Esophagus (tissue), 2 donors: Measurements from ENCODE around the gene GNG13. TPM values are rescaled to one million over a fixed set of nuclear protein-coding genes. Genes with fewer than 3 reads are reported as not detected.

Source experiments
- H3K27ac ChIP-seq, 2 donors: one replicate each; pipeline ENCODE4 v1.5.1; 2013; ENCODE audit warnings: low read depth in 2 of 2, mild to moderate bottlenecking in 2 of 2, inconsistent platforms in 1 of 2, low read length in 1 of 2, moderate library complexity in 1 of 2
- H3K27me3 ChIP-seq, 2 donors: one replicate each; pipeline ENCODE4 v1.6.1; 2013; ENCODE audit warnings: low read length in 2 of 2, control low read depth in 1 of 2, mild to moderate bottlenecking in 1 of 2; ENCODE audit not compliant: insufficient read depth in 2 of 2, control insufficient read depth in 1 of 2
- H3K36me3 ChIP-seq, 2 donors: one replicate each; pipeline ENCODE4 v1.6.1; 2013; ENCODE audit warnings: low read length in 1 of 2; ENCODE audit not compliant: control insufficient read depth in 2 of 2, insufficient read depth in 2 of 2
- H3K4me1 ChIP-seq, 2 donors: one replicate each; pipeline ENCODE4 v1.6.1; 2013; ENCODE audit warnings: low read length in 1 of 2; ENCODE audit not compliant: control insufficient read depth in 2 of 2, insufficient read depth in 2 of 2
- H3K4me3 ChIP-seq, 2 donors: one replicate each; pipeline ENCODE4 v1.5.1; 2013; ENCODE audit warnings: low read length in 2 of 2, mild to moderate bottlenecking in 2 of 2, low read depth in 1 of 2, moderate library complexity in 1 of 2
- H3K9me3 ChIP-seq, 2 donors: one replicate each; pipeline ENCODE4 v1.6.1; 2013; ENCODE audit warnings: mild to moderate bottlenecking in 2 of 2, low read depth in 1 of 2, low read length in 1 of 2, moderate library complexity in 1 of 2; ENCODE audit not compliant: control insufficient read depth in 2 of 2, insufficient read depth in 1 of 2
- WGBS, 2 donors: extraction: QIAGEN DNeasy Blood & Tissue Kit; methylation state at CpG; one replicate each; pipeline ENCODE4 v1.1.7; 2013; 5-methylcytosine and 5-hydroxymethylcytosine counted together
- polyA plus RNA-seq, 2 donors: library from polyadenylated mRNA; stranded (reverse); fragments of 200-250 nt; gene quantifications; one replicate each; pipeline ENCODE4 v1.2.3, GENCODE V29; 2013
- donor health status: healthy with polysubstance abuse.
- donor health status: Bipolar disorder and iron deficiency.

Gene GNG13
- polyA plus RNA-seq, 2 donors = not detected

DNA sequence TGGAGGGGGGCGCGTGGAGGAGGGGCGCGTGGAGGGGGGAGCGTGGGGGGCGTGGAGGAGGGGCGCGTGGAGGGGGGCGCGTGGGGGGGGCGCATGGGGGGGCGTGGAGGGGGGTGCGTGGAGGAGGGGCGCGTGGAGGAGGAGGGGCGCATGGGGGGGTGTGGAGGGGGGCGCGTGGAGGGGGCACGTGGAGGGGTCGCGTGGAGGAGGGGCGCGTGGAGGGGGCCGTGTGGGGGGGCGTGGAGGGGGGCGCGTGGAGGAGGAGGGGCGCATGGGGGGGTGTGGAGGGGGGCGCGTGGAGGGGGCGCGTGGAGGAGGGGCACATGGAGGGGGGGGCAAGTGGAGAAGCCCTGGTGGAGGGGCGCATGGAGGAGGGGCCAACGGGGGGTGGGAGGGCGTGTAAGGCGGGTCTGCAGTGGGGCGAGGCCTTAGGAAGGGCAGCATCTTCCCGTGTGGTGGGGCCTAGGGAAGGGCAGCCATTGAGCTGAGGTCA lies 32.7 kb downstream of the GNG13 start:
- Histone ChIP-seq H3K9me3 (no peaks in the 10 kb centered on the region), H3K27me3 (no peaks in the 10 kb centered on the region), H3K27ac (no peak overlapping the region), H3K4me1 (peaks cover 2 to 4% of the 10 kb centered on the region in 2 donors), H3K4me3 (no peak overlapping the region), H3K36me3 (no peaks in the 10 kb centered on the region)
- WGBS, 2 donors = 50 to 56% methylated on average over 9 to 15 of the region's 38 CpGs

- H3K4me1 ChIP-seq = peaks cover 2 to 5% of the 10 kb centered on the region in 2 donors
- WGBS, 2 donors = 62 to 64% methylated on average over 34 to 38 of the region's 48 CpGs
- H3K36me3 ChIP-seq = no peaks in the 10 kb centered on the region
- no peaks in the 10 kb centered on the region for H3K9me3 ChIP-seq
- no peak overlapping the region for H3K4me3 ChIP-seq
- no peaks in the 10 kb centered on the region for H3K27me3 ChIP-seq
- no peak overlapping the region for H3K27ac ChIP-seq
Measured at GRCh38 chr16:766820-767640, 33.5 kb downstream of the GNG13 start.

DNA sequence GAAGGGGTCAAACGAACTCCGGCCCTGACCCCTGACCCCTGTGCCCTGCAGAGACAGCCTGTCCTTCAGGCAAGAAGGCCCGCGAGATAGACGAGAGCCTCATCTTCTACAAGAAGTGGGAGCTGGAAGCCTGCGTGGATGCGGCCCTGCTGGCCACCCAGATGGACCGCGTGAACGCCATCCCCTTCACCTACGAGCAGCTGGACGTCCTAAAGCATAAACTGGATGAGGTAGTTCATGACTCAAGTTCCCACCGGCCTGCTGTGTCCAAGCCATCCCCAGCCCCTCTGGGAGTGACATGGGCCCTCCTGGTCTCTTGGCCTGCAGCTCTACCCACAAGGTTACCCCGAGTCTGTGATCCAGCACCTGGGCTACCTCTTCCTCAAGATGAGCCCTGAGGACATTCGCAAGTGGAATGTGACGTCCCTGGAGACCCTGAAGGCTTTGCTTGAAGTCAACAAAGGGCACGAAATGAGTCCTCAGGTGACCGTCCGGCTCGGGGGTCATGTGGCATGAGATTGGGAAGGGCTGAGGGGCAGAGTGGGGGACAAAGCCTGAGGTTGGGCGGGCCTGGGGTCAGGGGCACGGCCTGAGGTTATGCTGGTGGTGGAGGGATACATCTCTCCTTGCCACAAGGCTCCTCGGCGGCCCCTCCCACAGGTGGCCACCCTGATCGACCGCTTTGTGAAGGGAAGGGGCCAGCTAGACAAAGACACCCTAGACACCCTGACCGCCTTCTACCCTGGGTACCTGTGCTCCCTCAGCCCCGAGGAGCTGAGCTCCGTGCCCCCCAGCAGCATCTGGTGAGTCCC lies 34.3 kb downstream of the GNG13 start:
- Histone ChIP-seq H3K4me1 (peaks cover 2 to 6% of the 10 kb centered on the region in 2 donors), H3K4me3 (no peak overlapping the region), H3K27me3 (no peaks in the 10 kb centered on the region), H3K27ac (no peak overlapping the region), H3K9me3 (no peaks in the 10 kb centered on the region), H3K36me3 (no peaks in the 10 kb centered on the region)
- WGBS, 2 donors = 78 to 81% methylated on average over 28 to 29 of the region's 29 CpGs

- H3K27ac ChIP-seq = no peak overlapping the region
Measured at GRCh38 chr16:765488-765865, 35.1 kb downstream of the GNG13 start.

DNA sequence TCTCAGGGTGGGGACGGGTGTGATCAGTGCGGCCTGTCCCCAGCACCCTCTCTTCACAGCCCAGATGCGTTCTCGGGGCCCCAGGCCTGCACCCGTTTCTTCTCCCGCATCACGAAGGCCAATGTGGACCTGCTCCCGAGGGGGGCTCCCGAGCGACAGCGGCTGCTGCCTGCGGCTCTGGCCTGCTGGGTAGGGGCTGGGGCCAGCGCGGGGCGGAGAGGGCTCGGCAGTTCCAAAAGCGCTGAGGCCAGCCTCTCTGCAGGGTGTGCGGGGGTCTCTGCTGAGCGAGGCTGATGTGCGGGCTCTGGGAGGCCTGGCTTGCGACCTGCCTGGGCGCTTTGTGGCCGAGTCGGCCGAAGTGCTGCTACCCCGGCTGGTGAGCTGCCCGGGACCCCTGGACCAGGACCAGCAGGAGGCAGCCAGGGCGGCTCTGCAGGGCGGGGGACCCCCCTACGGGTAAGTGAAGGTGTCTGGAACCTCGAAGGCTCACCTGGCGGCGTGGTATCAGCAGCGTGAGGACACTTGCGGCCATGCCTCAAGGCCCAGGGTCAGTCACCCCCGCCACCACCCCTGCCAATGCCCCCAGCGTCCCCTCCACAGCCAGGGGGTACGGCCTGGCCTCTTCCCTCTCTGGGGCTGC lies 35.6 kb downstream of the GNG13 start:
- WGBS, 2 donors = 77 to 84% methylated on average over 37 to 38 of the region's 38 CpGs
- no peaks in the 10 kb centered on the region for H3K27me3 ChIP-seq
- H3K36me3 ChIP-seq = no peaks in the 10 kb centered on the region
- H3K4me1 ChIP-seq = peaks cover 2 to 8% of the 10 kb centered on the region in 2 donors
- H3K27ac ChIP-seq = no peak overlapping the region
- no peaks in the 10 kb centered on the region for H3K9me3 ChIP-seq
- H3K4me3 ChIP-seq = no peak overlapping the region

More at GRCh38 chr16:765488-765865, 35.1 kb downstream of the GNG13 start:
- 86 to 93% methylated on average over 28 to 29 of the region's 29 CpGs for WGBS, 2 donors
- Histone ChIP-seq H3K4me1 (peaks cover 2 to 6% of the 10 kb centered on the region in 2 donors), H3K27me3 (no peaks in the 10 kb centered on the region), H3K9me3 (no peaks in the 10 kb centered on the region), H3K36me3 (no peaks in the 10 kb centered on the region), H3K4me3 (no peak overlapping the region)

- peaks cover 2 to 9% of the 10 kb centered on the region in 2 donors for H3K4me1 ChIP-seq
- H3K4me3 ChIP-seq = no peak overlapping the region
- 60 to 74% methylated on average over 20 of the region's 20 CpGs for whole genome bisulfite sequencing, 2 donors
- H3K36me3 ChIP-seq = no peaks in the 10 kb centered on the region
- H3K27ac ChIP-seq = no peak overlapping the region
- H3K27me3 ChIP-seq = no peaks in the 10 kb centered on the region
- H3K9me3 ChIP-seq = no peaks in the 10 kb centered on the region
Measured at GRCh38 chr16:764184-764750, 36.3 kb downstream of the GNG13 start.

DNA sequence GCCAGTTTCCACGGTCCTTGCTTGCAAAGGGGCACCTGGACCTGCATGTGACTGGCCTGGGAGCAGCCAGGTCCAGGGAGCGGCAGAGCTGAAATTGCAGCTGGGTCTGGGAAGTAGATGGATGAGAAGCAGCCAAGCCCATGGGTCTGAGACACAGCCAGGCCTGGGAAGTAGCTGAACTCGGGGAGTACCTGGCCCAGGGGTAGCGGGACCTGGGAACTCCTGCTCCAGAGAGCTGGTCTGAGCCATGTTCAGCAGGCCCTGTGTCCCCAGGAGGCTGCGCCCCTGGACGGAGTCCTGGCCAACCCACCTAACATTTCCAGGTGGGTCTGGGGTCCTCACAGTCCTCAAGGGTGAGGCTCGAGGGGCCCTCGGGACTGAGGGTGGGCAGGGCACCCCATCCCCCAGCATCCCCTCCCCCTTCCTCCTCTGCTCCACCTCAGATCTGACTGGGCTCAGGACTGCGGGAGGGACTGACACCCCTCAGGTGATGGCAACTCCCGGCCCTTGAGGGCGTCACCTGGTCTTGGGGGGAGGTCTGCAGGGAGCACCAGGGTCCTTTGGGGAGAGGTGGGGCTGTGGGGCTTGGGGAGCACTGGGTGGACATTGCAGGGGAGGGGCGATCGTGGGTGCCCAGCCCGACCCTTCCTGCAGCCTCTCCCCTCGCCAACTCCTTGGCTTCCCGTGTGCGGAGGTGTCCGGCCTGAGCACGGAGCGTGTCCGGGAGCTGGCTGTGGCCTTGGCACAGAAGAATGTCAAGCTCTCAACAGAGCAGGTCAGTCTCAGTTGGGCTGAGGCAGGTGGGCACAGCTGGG lies 37.0 kb downstream of the GNG13 start:
- H3K27me3 ChIP-seq = no peaks in the 10 kb centered on the region
- no peaks in the 10 kb centered on the region for H3K36me3 ChIP-seq
- H3K4me1 ChIP-seq = peaks cover 2 to 7% of the 10 kb centered on the region in 2 donors
- H3K27ac ChIP-seq = no peak overlapping the region
- no peak overlapping the region for H3K4me3 ChIP-seq
- WGBS, 2 donors = 57 to 62% methylated on average over 20 to 21 of the region's 21 CpGs
- no peaks in the 10 kb centered on the region for H3K9me3 ChIP-seq

- Histone ChIP-seq H3K36me3 (no peaks in the 10 kb centered on the region), H3K9me3 (no peaks in the 10 kb centered on the region), H3K4me1 (peaks cover 2 to 5% of the 10 kb centered on the region in 2 donors), H3K27ac (no peak overlapping the region), H3K27me3 (no peaks in the 10 kb centered on the region), H3K4me3 (no peak overlapping the region)
- WGBS, 2 donors = 71 to 76% methylated on average over 17 of the region's 17 CpGs
Measured at GRCh38 chr16:762595-763268, 37.8 kb downstream of the GNG13 start.
